ENCODE data around the gene CACNA2D1.

Gene CACNA2D1

DNA sequence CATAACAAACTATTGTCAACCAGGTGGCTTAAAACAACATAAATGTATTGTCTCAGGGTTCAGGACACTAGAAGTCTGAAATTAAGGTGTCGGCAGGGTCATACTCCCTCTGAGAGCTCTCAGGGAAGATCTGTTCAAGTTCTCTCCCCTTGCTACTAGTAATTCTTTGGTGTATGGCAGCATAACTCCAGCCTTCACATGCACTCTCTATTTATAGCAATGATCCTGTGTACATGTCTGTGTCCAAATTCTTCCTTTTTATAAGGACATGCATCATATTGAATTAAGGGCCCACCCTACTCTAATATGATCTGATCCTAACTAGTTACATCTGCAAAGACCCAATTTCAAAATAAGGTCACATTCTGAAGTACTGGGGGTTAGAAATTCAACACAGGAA, 27.2 kb downstream of the CACNA2D1 start:
- no peaks in the 10 kb centered on the region for H3K9me3 ChIP-seq (ENCODE audit: control insufficient read depth, low read length)
- H3K4me1 ChIP-seq (ENCODE audit: control insufficient read depth, insufficient read depth, low read length) = no peaks in the 10 kb centered on the region
- 89 to 97% methylated on average over 1 of the region's 1 CpG for WGBS, 2 experiments
- H3K27ac ChIP-seq (ENCODE audit: insufficient read depth, low read depth, low read length, poor library complexity, severe bottlenecking) = no peak overlapping the region
- no peak overlapping the region for H3K4me3 ChIP-seq (ENCODE audit: insufficient read depth, low read depth, low read length)
- H3K36me3 ChIP-seq (ENCODE audit: control insufficient read depth, insufficient read depth, low read length) = no peaks in the 10 kb centered on the region
- H3K27me3 ChIP-seq (ENCODE audit: control insufficient read depth, insufficient read depth, low read length, poor library complexity, severe bottlenecking) = no peaks in the 10 kb centered on the region

DNA sequence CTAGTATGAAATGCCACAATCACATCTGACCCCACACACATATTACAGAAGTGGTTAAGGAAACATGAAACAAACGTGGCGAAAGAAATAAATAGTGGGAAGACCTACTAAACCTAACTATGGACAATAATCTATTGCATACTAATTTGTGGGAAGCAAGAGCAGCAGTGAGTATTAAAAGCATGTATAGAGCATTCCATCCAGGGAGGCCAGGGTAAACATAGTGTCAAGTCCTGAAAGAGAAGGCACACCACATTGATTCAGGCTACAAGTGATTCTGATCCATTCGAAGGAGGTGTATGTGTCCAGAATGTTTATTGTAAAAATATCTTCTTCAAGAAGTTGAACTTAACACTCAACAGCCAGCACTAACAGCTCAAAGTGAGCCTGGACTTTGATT, 29.2 kb downstream of the CACNA2D1 start:
- Histone ChIP-seq H3K27ac (ENCODE audit: insufficient read depth, low read depth, low read length, poor library complexity, severe bottlenecking) (no peak overlapping the region), H3K36me3 (ENCODE audit: control insufficient read depth, insufficient read depth, low read length) (no peaks in the 10 kb centered on the region), H3K27me3 (ENCODE audit: control insufficient read depth, insufficient read depth, low read length, poor library complexity, severe bottlenecking) (no peaks in the 10 kb centered on the region), H3K9me3 (ENCODE audit: control insufficient read depth, low read length) (no peaks in the 10 kb centered on the region), H3K4me3 (ENCODE audit: insufficient read depth, low read depth, low read length) (no peak overlapping the region), H3K4me1 (ENCODE audit: control insufficient read depth, insufficient read depth, low read length) (no peaks in the 10 kb centered on the region)
- 80 to 100% methylated on average over 1 to 3 of the region's 3 CpGs for WGBS, 2 experiments

DNA sequence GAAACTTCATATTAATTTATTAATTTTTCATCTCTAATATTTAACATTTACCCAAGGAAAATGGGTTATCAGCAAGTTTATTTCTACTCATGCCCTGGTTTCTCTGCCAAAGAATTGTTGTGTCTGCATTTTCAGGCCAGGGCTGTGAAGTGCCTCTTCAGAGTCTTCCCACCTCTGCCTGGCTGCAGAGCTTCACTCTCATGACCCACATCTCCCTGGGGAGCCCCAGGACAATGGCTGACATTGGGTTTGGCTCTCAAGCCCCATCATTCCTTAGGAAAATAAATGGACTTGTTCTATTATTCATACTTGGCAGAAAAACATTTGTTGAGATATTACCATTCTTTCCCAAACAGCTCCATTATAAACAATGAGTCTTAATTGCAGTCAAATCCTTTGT, 30.3 kb downstream of the CACNA2D1 start:
- H3K4me1 ChIP-seq (ENCODE audit: control insufficient read depth, insufficient read depth, low read length) = no peaks in the 10 kb centered on the region
- no peaks in the 10 kb centered on the region for H3K9me3 ChIP-seq (ENCODE audit: control insufficient read depth, low read length)
- no peaks in the 10 kb centered on the region for H3K27me3 ChIP-seq (ENCODE audit: control insufficient read depth, insufficient read depth, low read length, poor library complexity, severe bottlenecking)
- H3K27ac ChIP-seq (ENCODE audit: insufficient read depth, low read depth, low read length, poor library complexity, severe bottlenecking) = no peak overlapping the region
- H3K4me3 ChIP-seq (ENCODE audit: insufficient read depth, low read depth, low read length) = no peak overlapping the region
- H3K36me3 ChIP-seq (ENCODE audit: control insufficient read depth, insufficient read depth, low read length) = no peaks in the 10 kb centered on the region

DNA sequence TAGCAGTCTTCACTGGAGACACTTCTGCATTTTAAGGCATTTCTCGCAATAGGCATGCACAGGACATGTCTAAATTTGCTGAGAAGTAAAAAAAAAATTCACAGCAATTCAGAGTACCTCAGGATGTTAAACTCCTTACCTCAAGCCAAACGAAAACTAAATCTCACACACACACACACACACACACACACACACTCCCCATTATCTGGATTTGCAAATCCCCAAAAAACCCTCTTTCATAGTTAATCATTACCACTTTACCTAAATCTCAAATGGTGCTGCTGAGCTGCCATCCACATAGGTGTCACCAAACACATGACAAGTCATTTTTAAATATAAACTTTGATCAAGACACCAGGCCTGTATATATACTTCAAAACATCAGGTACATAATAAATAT, 31.8 kb downstream of the CACNA2D1 start:
- H3K4me3 ChIP-seq (ENCODE audit: insufficient read depth, low read depth, low read length) = no peak overlapping the region
- WGBS, 2 experiments = 70 to 87% methylated on average over 2 of the region's 2 CpGs

DNA sequence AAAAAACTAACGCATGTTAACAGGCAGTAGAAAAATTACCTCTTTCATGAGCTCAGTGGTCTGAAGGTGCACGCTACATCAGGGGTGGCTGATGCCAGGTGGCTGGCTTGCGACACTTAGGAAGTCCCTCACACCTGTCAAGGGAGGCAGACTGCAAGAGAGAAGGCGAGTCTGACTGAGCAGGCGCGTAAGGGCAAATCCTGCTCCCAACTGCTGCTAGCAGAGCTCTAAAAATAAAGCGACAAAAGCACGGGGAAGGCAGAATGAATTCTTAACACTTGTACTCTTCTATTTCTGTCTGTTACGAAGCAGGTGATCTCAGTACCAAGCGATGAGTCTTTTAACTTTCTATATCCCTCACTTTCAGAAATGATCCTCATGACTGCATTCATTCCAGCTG, 33.1 kb downstream of the CACNA2D1 start:
- Histone ChIP-seq H3K9me3 (ENCODE audit: control insufficient read depth, low read length) (no peaks in the 10 kb centered on the region), H3K36me3 (ENCODE audit: control insufficient read depth, insufficient read depth, low read length) (no peaks in the 10 kb centered on the region), H3K27me3 (ENCODE audit: control insufficient read depth, insufficient read depth, low read length, poor library complexity, severe bottlenecking) (no peaks in the 10 kb centered on the region), H3K4me3 (ENCODE audit: insufficient read depth, low read depth, low read length) (no peak overlapping the region), H3K27ac (ENCODE audit: insufficient read depth, low read depth, low read length, poor library complexity, severe bottlenecking) (no peak overlapping the region), H3K4me1 (ENCODE audit: control insufficient read depth, insufficient read depth, low read length) (no peaks in the 10 kb centered on the region)
- 92 to 93% methylated on average over 10 of the region's 10 CpGs for WGBS, 2 experiments

More for the DNA sequence above, 31.8 kb downstream of the CACNA2D1 start:
- H3K36me3 ChIP-seq (ENCODE audit: control insufficient read depth, insufficient read depth, low read length) = no peaks in the 10 kb centered on the region
- no peaks in the 10 kb centered on the region for H3K4me1 ChIP-seq (ENCODE audit: control insufficient read depth, insufficient read depth, low read length)
- H3K9me3 ChIP-seq (ENCODE audit: control insufficient read depth, low read length) = no peaks in the 10 kb centered on the region
- H3K27me3 ChIP-seq (ENCODE audit: control insufficient read depth, insufficient read depth, low read length, poor library complexity, severe bottlenecking) = no peaks in the 10 kb centered on the region
- H3K27ac ChIP-seq (ENCODE audit: insufficient read depth, low read depth, low read length, poor library complexity, severe bottlenecking) = no peak overlapping the region

DNA sequence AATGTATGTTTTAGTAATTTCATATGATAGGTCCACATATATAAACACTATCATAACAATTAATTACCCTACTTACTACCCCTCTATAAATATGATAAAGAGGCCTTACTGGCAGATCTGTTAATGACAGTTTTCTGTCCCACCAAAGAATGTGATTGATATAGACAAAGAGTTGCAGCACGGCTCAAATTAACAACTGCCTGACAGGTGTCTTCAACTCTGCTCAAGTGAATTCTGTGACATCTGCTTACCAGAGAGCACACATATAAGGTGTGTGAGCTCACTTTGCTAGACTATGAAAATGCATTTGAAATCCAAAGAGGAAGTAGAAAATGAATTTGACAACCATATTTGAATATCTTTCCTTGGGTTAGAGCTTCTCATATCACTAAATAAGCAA, 36.6 kb downstream of the CACNA2D1 start:
- Histone ChIP-seq H3K4me3 (ENCODE audit: insufficient read depth, low read depth, low read length) (no peak overlapping the region), H3K9me3 (ENCODE audit: control insufficient read depth, low read length) (no peaks in the 10 kb centered on the region), H3K27ac (ENCODE audit: insufficient read depth, low read depth, low read length, poor library complexity, severe bottlenecking) (no peak overlapping the region), H3K36me3 (ENCODE audit: control insufficient read depth, insufficient read depth, low read length) (no peaks in the 10 kb centered on the region), H3K4me1 (ENCODE audit: control insufficient read depth, insufficient read depth, low read length) (no peaks in the 10 kb centered on the region), H3K27me3 (ENCODE audit: control insufficient read depth, insufficient read depth, low read length, poor library complexity, severe bottlenecking) (no peaks in the 10 kb centered on the region)
- WGBS, 2 experiments = 92 to 100% methylated on average over 1 of the region's 1 CpG

DNA sequence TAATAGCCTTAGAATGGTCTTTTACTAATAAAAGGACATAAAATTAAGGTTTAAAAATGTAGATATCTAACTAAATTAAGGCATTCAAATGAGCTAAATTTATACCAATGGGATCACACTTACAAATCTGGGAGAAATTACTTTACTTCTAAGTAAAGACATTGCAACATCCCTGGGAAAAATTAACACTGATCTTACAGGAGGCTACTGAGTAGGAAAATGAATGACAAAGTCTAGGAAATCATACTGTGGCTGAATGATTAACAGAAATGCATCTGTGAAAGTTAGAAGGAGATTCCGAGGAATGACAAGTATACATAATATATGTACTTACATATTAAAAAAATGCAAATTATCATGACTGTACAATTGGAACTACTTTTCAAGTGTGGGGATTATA, 38.3 kb downstream of the CACNA2D1 start:
- Histone ChIP-seq H3K4me1 (ENCODE audit: control insufficient read depth, insufficient read depth, low read length) (no peaks in the 10 kb centered on the region), H3K27me3 (ENCODE audit: control insufficient read depth, insufficient read depth, low read length, poor library complexity, severe bottlenecking) (no peaks in the 10 kb centered on the region), H3K27ac (ENCODE audit: insufficient read depth, low read depth, low read length, poor library complexity, severe bottlenecking) (no peak overlapping the region), H3K9me3 (ENCODE audit: control insufficient read depth, low read length) (no peaks in the 10 kb centered on the region), H3K36me3 (ENCODE audit: control insufficient read depth, insufficient read depth, low read length) (no peaks in the 10 kb centered on the region), H3K4me3 (ENCODE audit: insufficient read depth, low read depth, low read length) (no peak overlapping the region)
- WGBS, 2 experiments = no CpG with 5 or more reads among the region's 1 CpG

DNA sequence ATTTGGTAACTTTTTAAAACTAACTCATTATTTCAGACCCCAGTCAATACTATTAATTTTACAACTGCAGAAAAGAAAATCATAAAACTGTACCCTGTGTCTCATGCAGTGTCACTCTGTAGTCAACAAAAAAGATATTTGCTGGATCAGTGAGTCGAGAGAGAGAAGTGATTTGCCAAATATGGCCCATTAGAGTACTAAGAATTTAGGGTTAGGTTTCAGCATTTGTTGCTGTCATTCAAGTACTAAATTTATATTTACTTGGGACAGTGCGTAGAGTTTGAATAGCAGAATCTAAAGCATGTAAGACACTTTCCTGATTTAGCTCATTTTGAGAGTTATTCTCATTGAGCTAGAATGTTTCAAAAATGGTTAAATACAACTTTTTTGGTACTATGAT, 38.9 kb downstream of the CACNA2D1 start:
- Histone ChIP-seq H3K9me3 (ENCODE audit: control insufficient read depth, low read length) (no peaks in the 10 kb centered on the region), H3K27me3 (ENCODE audit: control insufficient read depth, insufficient read depth, low read length, poor library complexity, severe bottlenecking) (no peaks in the 10 kb centered on the region), H3K4me1 (ENCODE audit: control insufficient read depth, insufficient read depth, low read length) (no peaks in the 10 kb centered on the region), H3K4me3 (ENCODE audit: insufficient read depth, low read depth, low read length) (no peak overlapping the region), H3K36me3 (ENCODE audit: control insufficient read depth, insufficient read depth, low read length) (no peaks in the 10 kb centered on the region), H3K27ac (ENCODE audit: insufficient read depth, low read depth, low read length, poor library complexity, severe bottlenecking) (no peak overlapping the region)
- WGBS, 2 experiments = 94 to 98% methylated on average over 2 of the region's 2 CpGs

DNA sequence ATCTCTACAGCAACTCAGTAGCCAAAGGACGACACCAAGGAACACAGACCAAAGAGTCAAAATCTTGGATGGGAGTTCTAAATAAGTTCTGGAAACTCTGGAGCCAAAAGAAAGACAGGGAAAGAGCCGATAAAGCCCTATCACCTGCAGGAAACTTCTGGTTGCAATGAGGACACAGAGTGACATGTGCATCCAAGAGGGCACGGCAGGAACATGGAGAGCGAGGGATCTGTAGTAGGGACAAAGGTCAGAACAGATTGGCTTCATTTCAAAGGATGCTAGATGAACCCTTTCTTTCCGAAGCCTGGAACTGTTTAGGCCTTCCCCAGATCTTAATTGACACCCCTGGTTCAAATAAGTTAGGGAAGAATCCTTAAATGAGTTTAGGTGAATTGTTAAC, 39.5 kb downstream of the CACNA2D1 start:
- 87 to 95% methylated on average over 5 of the region's 5 CpGs for whole genome bisulfite sequencing, 2 experiments
- Histone ChIP-seq H3K36me3 (ENCODE audit: control insufficient read depth, insufficient read depth, low read length) (no peaks in the 10 kb centered on the region), H3K4me1 (ENCODE audit: control insufficient read depth, insufficient read depth, low read length) (no peaks in the 10 kb centered on the region), H3K9me3 (ENCODE audit: control insufficient read depth, low read length) (no peaks in the 10 kb centered on the region), H3K4me3 (ENCODE audit: insufficient read depth, low read depth, low read length) (no peak overlapping the region), H3K27me3 (ENCODE audit: control insufficient read depth, insufficient read depth, low read length, poor library complexity, severe bottlenecking) (no peaks in the 10 kb centered on the region), H3K27ac (ENCODE audit: insufficient read depth, low read depth, low read length, poor library complexity, severe bottlenecking) (no peak overlapping the region)

DNA sequence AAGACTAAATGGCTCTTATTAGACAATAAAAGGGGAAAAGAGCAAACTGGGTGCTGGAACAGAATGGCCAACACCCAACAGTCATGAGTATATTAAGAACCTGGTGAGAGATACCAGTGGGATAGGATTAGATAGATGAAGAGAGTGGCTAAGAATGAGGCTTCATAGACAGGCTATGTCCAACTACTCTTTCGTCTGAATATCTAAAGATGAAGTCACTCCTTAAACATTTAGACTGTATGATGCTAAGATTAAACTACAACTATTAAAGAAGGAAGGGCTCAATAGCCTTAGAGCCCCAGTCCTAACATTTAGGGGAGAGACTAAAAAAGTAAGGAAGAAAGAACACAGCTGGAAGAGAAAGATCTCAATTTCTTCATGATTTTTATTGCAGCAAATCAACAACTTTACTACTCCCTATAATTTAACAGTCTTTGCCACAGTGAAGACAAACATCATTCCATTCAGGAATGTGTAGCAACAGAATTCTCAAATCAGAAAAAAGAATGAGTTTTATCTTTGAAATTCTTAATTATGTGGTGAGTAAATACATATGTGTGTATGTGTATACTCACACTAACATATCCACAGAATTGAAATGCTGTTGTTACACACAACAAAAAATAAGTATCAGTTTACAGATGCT, 45.6 kb downstream of the CACNA2D1 start:
- Histone ChIP-seq H3K4me3 (ENCODE audit: insufficient read depth, low read depth, low read length) (no peak overlapping the region), H3K27me3 (ENCODE audit: control insufficient read depth, insufficient read depth, low read length, poor library complexity, severe bottlenecking) (no peaks in the 10 kb centered on the region), H3K36me3 (ENCODE audit: control insufficient read depth, insufficient read depth, low read length) (no peaks in the 10 kb centered on the region), H3K9me3 (ENCODE audit: control insufficient read depth, low read length) (no peaks in the 10 kb centered on the region), H3K4me1 (ENCODE audit: control insufficient read depth, insufficient read depth, low read length) (no peaks in the 10 kb centered on the region), H3K27ac (ENCODE audit: insufficient read depth, low read depth, low read length, poor library complexity, severe bottlenecking) (no peak overlapping the region)
- 100% methylated on average over 1 of the region's 1 CpG; no CpG with 5 or more reads in 1 of the 2 experiments for WGBS, 2 experiments

DNA sequence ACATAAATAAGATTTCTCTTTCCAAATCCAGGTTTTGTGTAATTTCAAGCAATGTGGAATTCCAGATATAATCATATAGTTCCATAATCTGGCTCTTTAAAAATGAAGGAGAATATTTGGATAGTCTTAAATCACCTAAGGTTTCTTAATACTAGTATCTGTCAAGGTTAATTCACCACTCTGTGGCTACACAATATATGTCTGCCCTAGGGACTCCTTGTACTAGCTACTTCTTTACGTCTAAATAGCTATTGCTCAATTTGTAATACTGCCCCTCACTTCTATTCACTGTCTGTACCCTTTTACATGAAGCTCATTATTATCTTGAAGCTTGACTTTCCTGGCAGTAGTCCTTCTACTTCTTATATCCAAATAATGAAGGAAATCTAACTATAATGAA, 47.2 kb downstream of the CACNA2D1 start:
- no peaks in the 10 kb centered on the region for H3K27me3 ChIP-seq (ENCODE audit: control insufficient read depth, insufficient read depth, low read length, poor library complexity, severe bottlenecking)
- H3K27ac ChIP-seq (ENCODE audit: insufficient read depth, low read depth, low read length, poor library complexity, severe bottlenecking) = no peak overlapping the region
- 84 to 93% methylated on average over 1 of the region's 1 CpG for WGBS, 2 experiments
- H3K4me1 ChIP-seq (ENCODE audit: control insufficient read depth, insufficient read depth, low read length) = no peaks in the 10 kb centered on the region
- H3K9me3 ChIP-seq (ENCODE audit: control insufficient read depth, low read length) = no peaks in the 10 kb centered on the region
- no peak overlapping the region for H3K4me3 ChIP-seq (ENCODE audit: insufficient read depth, low read depth, low read length)
- H3K36me3 ChIP-seq (ENCODE audit: control insufficient read depth, insufficient read depth, low read length) = no peaks in the 10 kb centered on the region
